ENCODE results near the gene DAP. TPM values are rescaled to one million over a fixed set of nuclear protein-coding genes. Genes with fewer than 3 reads are reported as not detected.

The DAP gene
- total and polyA plus RNA-seq, 2 of the 13 experiments (the other 11 are each of a cell fraction or from before 2014, with no cell fraction given): 22.0 to 57.5 TPM

- Histone ChIP-seq H3K27ac (ENCODE audit: extremely low read length, insufficient read depth, low read length) (no peak overlapping the region), H3K79me2 (ENCODE audit: insufficient read depth, low read length) (no peaks in the 10 kb centered on the region), H4K20me1 (ENCODE audit: insufficient read depth, low read length) (no peaks in the 10 kb centered on the region), H3K4me2 (ENCODE audit: low read depth, low read length) (no peak overlapping the region), H3K4me1 (ENCODE audit: insufficient read depth, low read length) (peaks cover 3% of the 10 kb centered on the region; the same call in 1 of the 2 replicates), H3K27me3 (ENCODE audit: control insufficient read depth in 1 of 2, insufficient read depth in 2 of 2, low read length in 2 of 2) (peaks cover 6 to 28% of the 10 kb centered on the region in 2 experiments; a peak in 3 of 5 replicates), H3K9me3 (ENCODE audit: low read length) (no peaks in the 10 kb centered on the region), H3K4me3 (replicated peaks in 1 of 3; ENCODE audit: insufficient read depth in 1 of 3, low read depth in 2 of 3, low read length in 3 of 3) (no peak overlapping the region), H3K36me3 (replicated peaks in 1 of 2; ENCODE audit: control insufficient read depth in 1 of 2, insufficient read depth in 2 of 2, low read length in 2 of 2) (no peaks in the 10 kb centered on the region), H2AFZ (ENCODE audit: low read length) (no peak overlapping the region), H3K9ac (ENCODE audit: insufficient read depth, low read depth, low read length) (no peak overlapping the region)
- ChIA-PET POLR2A (no interaction called here), CTCF (ENCODE audit: low intra/inter-chr PET ratio, low total read pairs) (no interaction called here)
- FAIRE-seq (no peak), ATAC-seq (no peak), DNase-seq (ENCODE audit: low spot score) (no peak)
- TF ChIP-seq TRIM22 (IDR thresholded peaks at IDR 0.05) (no peak), KLF11 (CRISPR knock-in tag; IDR thresholded peaks at IDR 0.05) (no peak), MLLT10 (CRISPR knock-in tag; IDR thresholded peaks at IDR 0.05) (no peak), GPN1 (CRISPR knock-in tag; IDR thresholded peaks at IDR 0.05; ENCODE audit: borderline replicate concordance) (no peak), HMG20B (CRISPR knock-in tag; conservative IDR thresholded peaks at IDR 0.05) (no peak), CHCHD3 (CRISPR knock-in tag; IDR thresholded peaks at IDR 0.05) (no peak), ZMYM4 (CRISPR knock-in tag; IDR thresholded peaks at IDR 0.05) (no peak), ZIK1 (CRISPR knock-in tag; IDR thresholded peaks at IDR 0.05; ENCODE audit: borderline replicate concordance, low read depth) (no peak), PRMT3 (CRISPR knock-in tag; IDR thresholded peaks at IDR 0.05; ENCODE audit: borderline replicate concordance, low read depth) (no peak), ZNF296 (CRISPR knock-in tag; conservative IDR thresholded peaks at IDR 0.05) (no peak), TFAP4 (IDR thresholded peaks at IDR 0.05; ENCODE audit: borderline replicate concordance, low read depth) (no peak), CREM (IDR thresholded peaks at IDR 0.05) (no peak), CREM (CRISPR knock-in tag; IDR thresholded peaks at IDR 0.05) (no peak), SCMH1 (CRISPR knock-in tag; IDR thresholded peaks at IDR 0.05; ENCODE audit: borderline replicate concordance) (no peak)
- TF ChIP-seq, protein P1, sequence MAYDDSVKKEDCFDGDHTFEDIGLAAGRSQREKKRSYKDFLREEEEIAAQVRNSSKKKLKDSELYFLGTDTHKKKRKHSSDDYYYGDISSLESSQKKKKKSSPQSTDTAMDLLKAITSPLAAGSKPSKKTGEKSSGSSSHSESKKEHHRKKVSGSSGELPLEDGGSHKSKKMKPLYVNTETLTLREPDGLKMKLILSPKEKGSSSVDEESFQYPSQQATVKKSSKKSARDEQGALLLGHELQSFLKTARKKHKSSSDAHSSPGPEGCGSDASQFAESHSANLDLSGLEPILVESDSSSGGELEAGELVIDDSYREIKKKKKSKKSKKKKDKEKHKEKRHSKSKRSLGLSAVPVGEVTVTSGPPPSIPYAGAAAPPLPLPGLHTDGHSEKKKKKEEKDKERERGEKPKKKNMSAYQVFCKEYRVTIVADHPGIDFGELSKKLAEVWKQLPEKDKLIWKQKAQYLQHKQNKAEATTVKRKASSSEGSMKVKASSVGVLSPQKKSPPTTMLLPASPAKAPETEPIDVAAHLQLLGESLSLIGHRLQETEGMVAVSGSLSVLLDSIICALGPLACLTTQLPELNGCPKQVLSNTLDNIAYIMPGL (CRISPR knock-in tag; IDR thresholded peaks at IDR 0.05; ENCODE audit: borderline replicate concordance in 1 of 2, low read depth in 1 of 2): no peak
- TF ChIP-seq, protein P2, sequence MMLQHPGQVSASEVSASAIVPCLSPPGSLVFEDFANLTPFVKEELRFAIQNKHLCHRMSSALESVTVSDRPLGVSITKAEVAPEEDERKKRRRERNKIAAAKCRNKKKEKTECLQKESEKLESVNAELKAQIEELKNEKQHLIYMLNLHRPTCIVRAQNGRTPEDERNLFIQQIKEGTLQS (CRISPR knock-in tag; IDR thresholded peaks at IDR 0.05): no peak
- in situ Hi-C loops (cut with HindIII; ENCODE audit: extremely low pct_ligation_motif_present, low pct_unique_long_range_greater_than_20kb) (no loop called here), intact Hi-C loops (cut with micrococcal nuclease; ENCODE audit: unreplicated experiment) (no loop called here)
- BruUV-seq (replicated peaks): no TSS peak
- WGBS (ENCODE audit: low lambda C conversion rate): 1% methylated on average over 4 of the region's 4 CpGs
These were observed 102.8 kb downstream of the DAP start for GRCh38 chr5:10658265-10658664.

Measured in HepG2 (cell line).